ENCODE measurements around the gene RUSC1. TPM values are rescaled to one million over a fixed set of nuclear protein-coding genes. Genes with fewer than 3 reads are reported as not detected.

Gene RUSC1
- total RNA-seq, 2 donors from 2014 or later = 68.4 to 113 TPM

GRCh38 chr1:155339515-155340097 is 18.9 kb downstream of the RUSC1 start:
- TF ChIP-seq, protein P1, sequence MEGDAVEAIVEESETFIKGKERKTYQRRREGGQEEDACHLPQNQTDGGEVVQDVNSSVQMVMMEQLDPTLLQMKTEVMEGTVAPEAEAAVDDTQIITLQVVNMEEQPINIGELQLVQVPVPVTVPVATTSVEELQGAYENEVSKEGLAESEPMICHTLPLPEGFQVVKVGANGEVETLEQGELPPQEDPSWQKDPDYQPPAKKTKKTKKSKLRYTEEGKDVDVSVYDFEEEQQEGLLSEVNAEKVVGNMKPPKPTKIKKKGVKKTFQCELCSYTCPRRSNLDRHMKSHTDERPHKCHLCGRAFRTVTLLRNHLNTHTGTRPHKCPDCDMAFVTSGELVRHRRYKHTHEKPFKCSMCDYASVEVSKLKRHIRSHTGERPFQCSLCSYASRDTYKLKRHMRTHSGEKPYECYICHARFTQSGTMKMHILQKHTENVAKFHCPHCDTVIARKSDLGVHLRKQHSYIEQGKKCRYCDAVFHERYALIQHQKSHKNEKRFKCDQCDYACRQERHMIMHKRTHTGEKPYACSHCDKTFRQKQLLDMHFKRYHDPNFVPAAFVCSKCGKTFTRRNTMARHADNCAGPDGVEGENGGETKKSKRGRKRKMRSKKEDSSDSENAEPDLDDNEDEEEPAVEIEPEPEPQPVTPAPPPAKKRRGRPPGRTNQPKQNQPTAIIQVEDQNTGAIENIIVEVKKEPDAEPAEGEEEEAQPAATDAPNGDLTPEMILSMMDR (IDR thresholded peaks at IDR 0.05) = no peak
- no peak overlapping the region for H3K4me3 ChIP-seq

DNA sequence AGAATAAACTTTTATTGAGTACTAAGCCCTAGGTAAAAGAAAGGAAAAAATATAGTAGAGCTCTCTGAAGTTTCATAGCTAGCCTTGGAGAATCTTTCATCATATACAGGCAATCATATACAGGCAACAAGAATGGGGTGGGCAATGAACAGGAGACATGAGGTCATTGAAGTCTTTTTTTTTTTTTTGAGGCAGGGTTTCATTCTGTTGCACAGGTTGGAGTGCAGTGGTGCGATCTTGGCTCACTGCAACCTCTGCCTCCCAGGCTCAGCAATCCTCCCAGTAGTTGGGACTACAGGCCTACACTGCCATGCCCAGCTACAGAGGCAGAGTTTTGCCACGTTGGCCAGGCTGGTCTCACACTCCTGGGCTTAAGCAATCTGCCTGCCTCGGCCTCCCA is 22.1 kb downstream of the RUSC1 start:
- TF ChIP-seq, protein P1 (IDR thresholded peaks at IDR 0.05) = no peak
- Histone ChIP-seq H3K9ac (ENCODE audit: low read depth in 2 of 2, low read length in 2 of 2) (no peak overlapping the region), H3K4me3 (no peak overlapping the region), H3K4me1 (no peaks in the 10 kb centered on the region), H3K27ac (no peak overlapping the region), H3K9me3 (no peaks in the 10 kb centered on the region), H3K36me3 (peaks cover 23% of the 10 kb centered on the region), H3K27me3 (no peaks in the 10 kb centered on the region)
- no peak for DNase-seq
- intact Hi-C loops (cut with DNase I) = no loop called here

More at GRCh38 chr1:155339515-155340097, 18.9 kb downstream of the RUSC1 start:
- no peak overlapping the region for H3K27ac ChIP-seq
- no peaks in the 10 kb centered on the region for H3K9me3 ChIP-seq
- H3K27me3 ChIP-seq = no peaks in the 10 kb centered on the region
- H3K36me3 ChIP-seq = peaks cover 3% of the 10 kb centered on the region
- H3K4me1 ChIP-seq = no peaks in the 10 kb centered on the region
- DNase-seq = no peak
- H3K9ac ChIP-seq (ENCODE audit: low read depth in 2 of 2, low read length in 2 of 2) = no peak overlapping the region
- intact Hi-C loops (cut with DNase I) = no loop called here

- intact Hi-C loops (cut with DNase I) = no loop called here
- no peaks in the 10 kb centered on the region for H3K4me1 ChIP-seq
- no peak overlapping the region for H3K9ac ChIP-seq (ENCODE audit: low read depth in 2 of 2, low read length in 2 of 2)
- H3K27ac ChIP-seq = no peak overlapping the region
- TF ChIP-seq, protein P1 (IDR thresholded peaks at IDR 0.05) = no peak
- H3K36me3 ChIP-seq = peaks cover 29% of the 10 kb centered on the region
- no peaks in the 10 kb centered on the region for H3K27me3 ChIP-seq
- no peak for DNase-seq
- H3K4me3 ChIP-seq = no peak overlapping the region
- H3K9me3 ChIP-seq = no peaks in the 10 kb centered on the region
Measured at GRCh38 chr1:155352631-155353030, 31.9 kb downstream of the RUSC1 start.

DNA sequence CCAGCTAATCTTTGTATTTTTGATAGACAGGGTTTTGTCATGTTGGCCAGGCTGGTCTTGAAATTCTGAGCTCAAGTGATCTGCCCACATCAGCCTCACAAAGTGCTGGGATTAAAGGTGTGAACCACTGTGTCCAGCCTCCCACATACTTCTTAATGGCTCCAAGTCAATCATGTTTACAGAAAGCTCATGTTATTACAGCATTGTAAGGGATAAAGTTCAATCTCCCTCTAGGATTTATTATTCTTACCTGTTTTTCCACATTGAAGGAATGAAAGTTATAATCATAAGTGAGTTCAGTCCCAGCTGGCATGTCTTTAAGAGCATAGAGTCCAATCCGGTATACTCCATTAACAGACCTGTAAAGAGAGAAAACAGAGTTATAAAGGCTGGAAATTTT is 39.4 kb downstream of the RUSC1 start:
- Histone ChIP-seq H3K27ac (no peak overlapping the region), H3K36me3 (peaks cover 6% of the 10 kb centered on the region), H3K27me3 (no peaks in the 10 kb centered on the region), H3K9me3 (no peaks in the 10 kb centered on the region), H3K4me3 (no peak overlapping the region), H3K9ac (ENCODE audit: low read depth in 2 of 2, low read length in 2 of 2) (no peak overlapping the region), H3K4me1 (no peaks in the 10 kb centered on the region)
- DNase-seq = no peak
- TF ChIP-seq, protein P1 (IDR thresholded peaks at IDR 0.05) = no peak
- intact Hi-C loops (cut with DNase I) = no loop called here

DNA sequence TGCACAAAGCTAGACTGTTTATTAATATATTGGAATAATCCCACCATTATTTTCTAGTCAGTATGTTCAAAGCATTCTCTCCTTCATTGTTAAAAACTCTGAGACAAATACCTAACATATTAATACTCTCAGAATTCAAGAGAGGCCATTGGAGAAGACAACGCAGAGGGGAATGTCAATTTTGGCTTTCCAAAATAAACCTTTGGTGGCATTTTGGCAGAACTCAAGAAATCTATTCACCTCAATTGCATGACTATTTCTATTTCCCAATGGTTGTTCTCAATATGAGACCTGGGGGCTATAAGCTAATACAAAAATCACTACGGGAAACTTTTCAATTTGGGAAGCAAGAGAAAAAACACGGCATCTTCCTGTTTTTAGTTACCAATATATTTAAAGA is 58.5 kb downstream of the RUSC1 start:
- no peak overlapping the region for H3K27ac ChIP-seq
- no peaks in the 10 kb centered on the region for H3K27me3 ChIP-seq
- no peaks in the 10 kb centered on the region for H3K36me3 ChIP-seq
- intact Hi-C loops (cut with DNase I) = no loop called here
- no peak overlapping the region for H3K4me3 ChIP-seq
- DNase-seq = no peak
- H3K4me1 ChIP-seq = no peaks in the 10 kb centered on the region
- H3K9ac ChIP-seq (ENCODE audit: low read depth in 2 of 2, low read length in 2 of 2) = no peak overlapping the region
- TF ChIP-seq, protein P1 (IDR thresholded peaks at IDR 0.05) = no peak
- H3K9me3 ChIP-seq = no peaks in the 10 kb centered on the region

Data from colonic mucosa (tissue), 4 donors.